Suprapubic skin (tissue), 4 donors: Measurements from ENCODE around the gene SF3A1. TPM values are rescaled to one million over a fixed set of nuclear protein-coding genes. Genes with fewer than 3 reads are reported as not detected.
A peak's percentile ranks its signal among the peaks of the same experiment; 100 is the strongest.

Source experiments
- DNase-seq, 2 donors: peaks; one replicate each; pipeline ENCODE4 v3.0.0-alpha.2; 2019; ENCODE audit warnings: low spot score in 2 of 2
- H3K27ac ChIP-seq: fragments of 200-600 bp; sonication (generic); one replicate; pipeline ENCODE4 v1.5.1; 2019
- H3K27me3 ChIP-seq: fragments of 200-600 bp; sonication (generic); one replicate; pipeline ENCODE4 v1.5.1; 2019
- H3K36me3 ChIP-seq: fragments of 200-600 bp; sonication (generic); one replicate; pipeline ENCODE4 v1.5.1; 2019
- H3K4me1 ChIP-seq: fragments of 200-600 bp; sonication (generic); one replicate; pipeline ENCODE4 v1.5.1; 2019
- H3K4me3 ChIP-seq: fragments of 200-600 bp; sonication (generic); one replicate; pipeline ENCODE4 v1.5.1; 2019; ENCODE audit warnings: mild to moderate bottlenecking
- H3K9me3 ChIP-seq: fragments of 200-600 bp; sonication (generic); one replicate; pipeline ENCODE4 v1.5.1; 2019
- EP300 ChIP-seq: sonication (generic); formaldehyde crosslinking; IDR thresholded peaks from one replicate; pipeline ENCODE4 v1.6.1; 2017; ENCODE audit warnings: antibody characterized with exemption
- POLR2A ChIP-seq, 2 donors: fragments of 450-650 bp; IDR thresholded peaks; one replicate each; pipeline ENCODE4 v1.6.1; 2017; ENCODE audit warnings: antibody characterized with exemption in 2 of 2, mild to moderate bottlenecking in 2 of 2, moderate library complexity in 2 of 2
- POLR2AphosphoS5 ChIP-seq, 3 donors: sonication (generic); formaldehyde crosslinking; IDR thresholded peaks; one replicate each; pipeline ENCODE4 v1.6.1; 2017; ENCODE audit warnings: antibody characterized with exemption in 3 of 3
- WGBS: methylation state at CpG from one replicate; pipeline ENCODE4 v1.1.5; 2018; 5-methylcytosine and 5-hydroxymethylcytosine counted together
- total RNA-seq, 4 donors: library from RNA; depleted of rRNA; stranded (reverse); fragments of >200 nt; gene quantifications; one replicate each; pipeline ENCODE4 v1.1.0, GENCODE V29; 2016
- TF ChIP-seq, protein P1 (sequence below), 2 donors: fragments of 200-600 bp in 1 of 2; fragments of 450-650 bp in 1 of 2; sonication (generic) in 1 of 2; IDR thresholded peaks; one replicate each; pipeline ENCODE4 v1.5.1; 2016 to 2019; ENCODE audit warnings: antibody characterized with exemption in 2 of 2, mild to moderate bottlenecking in 1 of 2, moderate library complexity in 1 of 2

SF3A1 gene
- total RNA-seq, 4 donors from 2014 or later = 112 to 208 (median 152) TPM

DNA sequence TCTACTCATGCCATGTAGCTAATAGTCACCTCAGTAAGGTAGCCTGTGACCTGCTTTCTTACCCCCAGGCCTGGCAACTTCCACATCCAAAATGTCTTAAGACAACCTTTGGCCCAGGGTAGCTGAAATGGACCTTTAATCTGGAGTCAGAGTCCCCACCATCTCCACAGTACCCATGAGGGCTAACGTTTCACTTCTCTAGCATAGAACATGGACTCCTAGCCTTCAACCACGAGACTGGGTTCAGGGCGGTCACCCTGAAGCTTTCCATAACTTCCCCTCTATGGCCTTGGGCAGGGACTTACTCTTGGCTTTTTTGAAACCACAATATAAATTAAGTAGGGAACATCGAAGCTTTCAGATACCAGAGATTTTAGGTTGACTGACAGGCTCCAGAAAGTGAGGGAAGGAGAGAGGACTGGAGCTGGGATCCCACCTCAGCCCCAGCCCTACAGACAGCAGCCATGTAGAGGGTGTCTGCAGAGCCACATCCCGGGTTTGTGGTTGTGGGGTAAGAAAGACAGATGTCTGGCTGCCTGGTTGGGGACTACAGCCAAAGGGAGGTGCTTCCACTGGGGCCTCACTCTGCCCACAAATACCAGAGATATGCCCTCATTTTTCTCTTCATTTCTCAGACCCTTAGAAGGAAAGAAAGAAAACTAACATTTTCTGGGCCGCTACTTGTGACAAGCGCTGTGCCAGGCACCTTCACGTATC, 32.5 kb downstream of the SF3A1 start:
- peak overlapping the region; percentile 86 for H3K27ac ChIP-seq
- no peak for TF ChIP-seq POLR2AphosphoS5 (IDR thresholded peaks at IDR 0.05)
- no peak for TF ChIP-seq POLR2A (IDR thresholded peaks at IDR 0.05)
- TF ChIP-seq, protein P1, sequence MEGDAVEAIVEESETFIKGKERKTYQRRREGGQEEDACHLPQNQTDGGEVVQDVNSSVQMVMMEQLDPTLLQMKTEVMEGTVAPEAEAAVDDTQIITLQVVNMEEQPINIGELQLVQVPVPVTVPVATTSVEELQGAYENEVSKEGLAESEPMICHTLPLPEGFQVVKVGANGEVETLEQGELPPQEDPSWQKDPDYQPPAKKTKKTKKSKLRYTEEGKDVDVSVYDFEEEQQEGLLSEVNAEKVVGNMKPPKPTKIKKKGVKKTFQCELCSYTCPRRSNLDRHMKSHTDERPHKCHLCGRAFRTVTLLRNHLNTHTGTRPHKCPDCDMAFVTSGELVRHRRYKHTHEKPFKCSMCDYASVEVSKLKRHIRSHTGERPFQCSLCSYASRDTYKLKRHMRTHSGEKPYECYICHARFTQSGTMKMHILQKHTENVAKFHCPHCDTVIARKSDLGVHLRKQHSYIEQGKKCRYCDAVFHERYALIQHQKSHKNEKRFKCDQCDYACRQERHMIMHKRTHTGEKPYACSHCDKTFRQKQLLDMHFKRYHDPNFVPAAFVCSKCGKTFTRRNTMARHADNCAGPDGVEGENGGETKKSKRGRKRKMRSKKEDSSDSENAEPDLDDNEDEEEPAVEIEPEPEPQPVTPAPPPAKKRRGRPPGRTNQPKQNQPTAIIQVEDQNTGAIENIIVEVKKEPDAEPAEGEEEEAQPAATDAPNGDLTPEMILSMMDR (IDR thresholded peaks at IDR 0.05) = no peak
- TF ChIP-seq EP300 = no peak
- peak overlapping the region; percentile 73 for H3K4me3 ChIP-seq
- WGBS = 33% methylated on average over 8 of the region's 8 CpGs
- DNase-seq = no peak
- H3K4me1 ChIP-seq = peaks cover 67% of the 10 kb centered on the region
- no peaks in the 10 kb centered on the region for H3K27me3 ChIP-seq
- no peaks in the 10 kb centered on the region for H3K9me3 ChIP-seq
- peaks cover 7% of the 10 kb centered on the region for H3K36me3 ChIP-seq

DNA sequence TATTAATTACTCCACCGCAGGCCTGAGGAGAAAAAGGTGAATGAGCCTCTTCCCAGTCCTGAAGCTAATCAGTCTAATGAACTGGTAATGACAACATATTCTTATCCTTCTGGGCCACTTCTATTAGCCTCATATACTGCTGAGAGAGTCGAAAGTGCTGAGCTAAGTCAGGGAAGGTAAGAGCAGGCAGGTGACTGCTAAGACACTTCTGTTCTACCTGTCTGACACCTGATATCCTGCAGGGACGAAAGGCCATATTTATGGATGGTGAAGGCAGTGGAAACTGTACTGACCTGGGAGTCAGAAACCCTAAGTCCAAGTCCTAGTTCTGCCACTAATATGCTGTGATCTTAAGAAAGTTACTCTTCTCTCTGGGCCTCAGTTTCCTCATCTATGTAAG, 33.4 kb downstream of the SF3A1 start:
- TF ChIP-seq POLR2AphosphoS5 (IDR thresholded peaks at IDR 0.05) (no peak), POLR2A (IDR thresholded peaks at IDR 0.05) (no peak), EP300 (no peak)
- TF ChIP-seq, protein P1 (IDR thresholded peaks at IDR 0.05) = no peak
- no peaks in the 10 kb centered on the region for H3K27me3 ChIP-seq
- H3K4me1 ChIP-seq = peaks cover 76% of the 10 kb centered on the region
- no peak overlapping the region for H3K4me3 ChIP-seq
- no peak for DNase-seq
- WGBS = 93% methylated on average over 3 of the region's 3 CpGs
- no peaks in the 10 kb centered on the region for H3K9me3 ChIP-seq
- no peak overlapping the region for H3K27ac ChIP-seq
- peaks cover 7% of the 10 kb centered on the region for H3K36me3 ChIP-seq

DNA sequence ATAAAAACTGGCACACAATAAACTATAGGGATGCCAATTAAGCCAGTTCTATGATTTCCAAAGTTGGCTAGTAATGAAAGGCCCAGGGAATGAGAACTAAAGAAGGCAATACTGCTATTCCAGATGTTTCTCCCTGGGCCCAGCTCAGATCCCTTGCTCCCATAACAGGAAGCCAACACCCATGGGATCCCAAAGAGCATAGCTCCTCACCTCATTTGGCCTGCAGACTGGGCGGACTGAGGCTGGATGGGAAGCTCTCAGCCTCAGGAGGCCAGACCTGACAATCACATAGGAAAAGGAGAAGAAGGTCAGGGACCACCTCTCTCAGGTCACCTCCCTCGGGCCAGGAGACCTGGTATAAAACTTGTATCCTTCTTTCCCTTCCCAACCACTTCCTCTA, 35.2 kb downstream of the SF3A1 start:
- TF ChIP-seq POLR2A (IDR thresholded peaks at IDR 0.05) (no peak), POLR2AphosphoS5 (IDR thresholded peaks at IDR 0.05) (no peak), EP300 (no peak)
- TF ChIP-seq, protein P1 (IDR thresholded peaks at IDR 0.05) = no peak
- peaks cover 85% of the 10 kb centered on the region for H3K4me1 ChIP-seq
- no peaks in the 10 kb centered on the region for H3K9me3 ChIP-seq
- peaks cover 9% of the 10 kb centered on the region for H3K36me3 ChIP-seq
- 80% methylated on average over 2 of the region's 2 CpGs for WGBS
- no peak overlapping the region for H3K4me3 ChIP-seq
- no peak overlapping the region for H3K27ac ChIP-seq
- no peaks in the 10 kb centered on the region for H3K27me3 ChIP-seq
- no peak for DNase-seq

DNA sequence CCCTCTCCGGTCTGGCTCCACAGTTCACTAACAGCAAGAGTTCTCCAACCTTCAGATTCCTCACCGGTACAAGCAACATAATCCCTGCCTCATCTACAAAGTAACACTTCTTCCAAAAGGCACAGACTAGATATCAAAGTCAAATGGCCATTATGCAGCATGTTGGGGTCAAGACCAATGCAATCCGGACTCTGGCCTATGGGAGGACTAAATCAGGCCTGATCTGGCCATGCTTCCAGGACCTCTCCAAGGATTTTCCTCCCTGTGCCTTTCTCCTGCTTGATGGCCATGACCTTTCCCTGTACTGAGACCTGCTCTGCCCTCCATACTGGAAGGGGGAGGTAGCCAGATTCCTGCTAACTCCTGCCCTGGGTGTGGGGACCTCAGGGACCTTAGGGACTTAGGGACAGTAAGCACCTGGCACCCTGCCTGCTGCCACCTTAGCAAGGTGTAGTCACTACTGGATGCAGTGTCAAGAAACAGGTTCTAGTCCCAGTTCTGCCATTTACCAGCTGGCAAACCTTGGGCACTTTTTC, 36.6 kb downstream of the SF3A1 start:
- TF ChIP-seq, protein P1 (IDR thresholded peaks at IDR 0.05) = no peak
- no peak for TF ChIP-seq POLR2AphosphoS5 (IDR thresholded peaks at IDR 0.05)
- no peak for TF ChIP-seq EP300
- TF ChIP-seq POLR2A (IDR thresholded peaks at IDR 0.05) = no peak
- peaks cover 87% of the 10 kb centered on the region for H3K4me1 ChIP-seq
- H3K27me3 ChIP-seq = no peaks in the 10 kb centered on the region
- DNase-seq = no peak
- peaks cover 9% of the 10 kb centered on the region for H3K36me3 ChIP-seq
- H3K27ac ChIP-seq = no peak overlapping the region
- 91% methylated on average over 3 of the region's 3 CpGs for WGBS
- no peak overlapping the region for H3K4me3 ChIP-seq
- H3K9me3 ChIP-seq = no peaks in the 10 kb centered on the region

DNA sequence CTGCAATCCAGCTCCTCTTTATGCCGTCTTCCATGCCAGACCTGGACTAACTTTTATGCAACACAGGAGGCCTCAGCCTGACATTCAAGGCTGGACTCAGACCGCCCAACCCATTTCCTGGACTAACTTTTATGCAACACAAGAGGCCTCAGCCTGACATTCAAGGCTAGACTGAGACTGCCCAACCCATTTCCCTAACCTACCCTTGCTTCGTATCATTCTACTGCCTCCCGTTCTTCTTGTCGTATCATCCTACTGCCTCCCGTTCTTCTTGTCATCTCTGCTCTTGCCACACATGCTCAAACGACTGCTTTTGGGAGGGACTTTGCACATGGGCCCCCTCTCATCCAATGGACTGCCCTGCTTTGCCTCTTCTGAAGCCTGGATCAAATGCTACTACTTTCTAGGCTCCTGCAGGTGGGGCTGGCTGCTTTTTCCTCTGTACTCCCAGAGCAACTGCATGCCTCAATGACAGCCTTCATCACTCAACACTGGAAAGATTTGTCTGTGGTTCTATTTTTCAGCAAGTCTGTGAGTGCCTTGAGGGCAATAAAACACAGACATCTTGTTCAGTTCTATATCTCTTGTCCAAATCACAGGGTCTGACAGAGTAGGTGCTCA, 37.8 kb downstream of the SF3A1 start:
- Histone ChIP-seq H3K4me1 (peaks cover 87% of the 10 kb centered on the region), H3K4me3 (no peak overlapping the region), H3K27me3 (no peaks in the 10 kb centered on the region), H3K36me3 (peaks cover 12% of the 10 kb centered on the region), H3K27ac (peak overlapping the region; percentile 13), H3K9me3 (no peaks in the 10 kb centered on the region)
- TF ChIP-seq, protein P1 (IDR thresholded peaks at IDR 0.05) = no peak
- no peak for TF ChIP-seq POLR2A (IDR thresholded peaks at IDR 0.05)
- DNase-seq = no peak
- WGBS = 75% methylated on average over 7 of the region's 7 CpGs
